NCI-H2081 (cell line): ENCODE results near the gene SPEN.
"Not testable (repeated sequence)": the region's sequence is repeated elsewhere in the genome, so short reads cannot be mapped to it uniquely, and the experiment has no call there.

Experiments used
- DNase-seq, 2 experiments: peaks; one replicate each; lab custom pipeline; 2025; lab: John Stamatoyannopoulos, UW

Gene SPEN, protein sequence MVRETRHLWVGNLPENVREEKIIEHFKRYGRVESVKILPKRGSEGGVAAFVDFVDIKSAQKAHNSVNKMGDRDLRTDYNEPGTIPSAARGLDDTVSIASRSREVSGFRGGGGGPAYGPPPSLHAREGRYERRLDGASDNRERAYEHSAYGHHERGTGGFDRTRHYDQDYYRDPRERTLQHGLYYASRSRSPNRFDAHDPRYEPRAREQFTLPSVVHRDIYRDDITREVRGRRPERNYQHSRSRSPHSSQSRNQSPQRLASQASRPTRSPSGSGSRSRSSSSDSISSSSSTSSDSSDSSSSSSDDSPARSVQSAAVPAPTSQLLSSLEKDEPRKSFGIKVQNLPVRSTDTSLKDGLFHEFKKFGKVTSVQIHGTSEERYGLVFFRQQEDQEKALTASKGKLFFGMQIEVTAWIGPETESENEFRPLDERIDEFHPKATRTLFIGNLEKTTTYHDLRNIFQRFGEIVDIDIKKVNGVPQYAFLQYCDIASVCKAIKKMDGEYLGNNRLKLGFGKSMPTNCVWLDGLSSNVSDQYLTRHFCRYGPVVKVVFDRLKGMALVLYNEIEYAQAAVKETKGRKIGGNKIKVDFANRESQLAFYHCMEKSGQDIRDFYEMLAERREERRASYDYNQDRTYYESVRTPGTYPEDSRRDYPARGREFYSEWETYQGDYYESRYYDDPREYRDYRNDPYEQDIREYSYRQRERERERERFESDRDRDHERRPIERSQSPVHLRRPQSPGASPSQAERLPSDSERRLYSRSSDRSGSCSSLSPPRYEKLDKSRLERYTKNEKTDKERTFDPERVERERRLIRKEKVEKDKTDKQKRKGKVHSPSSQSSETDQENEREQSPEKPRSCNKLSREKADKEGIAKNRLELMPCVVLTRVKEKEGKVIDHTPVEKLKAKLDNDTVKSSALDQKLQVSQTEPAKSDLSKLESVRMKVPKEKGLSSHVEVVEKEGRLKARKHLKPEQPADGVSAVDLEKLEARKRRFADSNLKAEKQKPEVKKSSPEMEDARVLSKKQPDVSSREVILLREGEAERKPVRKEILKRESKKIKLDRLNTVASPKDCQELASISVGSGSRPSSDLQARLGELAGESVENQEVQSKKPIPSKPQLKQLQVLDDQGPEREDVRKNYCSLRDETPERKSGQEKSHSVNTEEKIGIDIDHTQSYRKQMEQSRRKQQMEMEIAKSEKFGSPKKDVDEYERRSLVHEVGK (N-terminal part only)

DNA sequence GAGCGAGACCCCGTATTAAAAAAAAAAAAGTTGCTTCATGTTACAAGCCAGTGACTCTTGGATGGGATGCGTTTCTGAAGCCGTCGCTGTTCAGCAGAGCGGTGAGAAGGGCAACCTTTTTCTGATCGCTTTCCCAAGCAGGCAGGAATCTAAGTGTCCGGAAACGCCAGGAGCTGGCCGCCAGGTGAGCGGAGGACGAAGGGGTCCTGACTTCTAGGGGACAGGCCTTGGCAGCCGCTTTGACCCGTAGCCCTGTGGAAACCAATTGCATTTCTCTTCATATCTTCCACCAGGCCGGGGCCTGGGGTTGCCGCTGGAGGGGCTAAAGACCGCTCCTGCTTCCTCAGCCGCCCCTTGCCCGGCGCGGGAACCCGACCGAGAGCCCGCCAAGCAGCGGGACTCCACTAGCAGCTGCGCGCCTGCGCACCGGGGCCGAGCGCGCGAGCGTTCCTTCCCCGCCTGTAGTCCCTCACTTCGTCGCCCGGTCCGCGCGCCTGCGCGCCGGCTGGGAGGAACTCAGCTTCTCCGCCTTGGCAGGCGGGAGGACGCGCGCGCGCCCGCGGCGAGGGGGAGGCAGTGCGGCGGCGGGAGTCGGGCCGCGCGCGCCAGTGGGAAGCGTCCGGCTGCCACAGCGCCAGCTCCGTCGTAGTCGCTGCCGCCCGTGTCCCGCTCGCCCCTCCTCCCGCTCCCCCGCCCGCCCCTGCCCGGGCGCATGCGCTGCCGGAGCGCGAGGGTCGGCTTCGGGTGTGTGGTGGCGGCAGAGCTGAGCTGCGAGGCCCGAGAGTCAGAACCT, at the start of gene SPEN:
SPEN (plus strand) TSS at position 608 of the 793 bp plus-strand sequence. CDS start 361 bp downstream, outside the sequence.
- DNase-seq = peak; percentile 98 to 99

DNA sequence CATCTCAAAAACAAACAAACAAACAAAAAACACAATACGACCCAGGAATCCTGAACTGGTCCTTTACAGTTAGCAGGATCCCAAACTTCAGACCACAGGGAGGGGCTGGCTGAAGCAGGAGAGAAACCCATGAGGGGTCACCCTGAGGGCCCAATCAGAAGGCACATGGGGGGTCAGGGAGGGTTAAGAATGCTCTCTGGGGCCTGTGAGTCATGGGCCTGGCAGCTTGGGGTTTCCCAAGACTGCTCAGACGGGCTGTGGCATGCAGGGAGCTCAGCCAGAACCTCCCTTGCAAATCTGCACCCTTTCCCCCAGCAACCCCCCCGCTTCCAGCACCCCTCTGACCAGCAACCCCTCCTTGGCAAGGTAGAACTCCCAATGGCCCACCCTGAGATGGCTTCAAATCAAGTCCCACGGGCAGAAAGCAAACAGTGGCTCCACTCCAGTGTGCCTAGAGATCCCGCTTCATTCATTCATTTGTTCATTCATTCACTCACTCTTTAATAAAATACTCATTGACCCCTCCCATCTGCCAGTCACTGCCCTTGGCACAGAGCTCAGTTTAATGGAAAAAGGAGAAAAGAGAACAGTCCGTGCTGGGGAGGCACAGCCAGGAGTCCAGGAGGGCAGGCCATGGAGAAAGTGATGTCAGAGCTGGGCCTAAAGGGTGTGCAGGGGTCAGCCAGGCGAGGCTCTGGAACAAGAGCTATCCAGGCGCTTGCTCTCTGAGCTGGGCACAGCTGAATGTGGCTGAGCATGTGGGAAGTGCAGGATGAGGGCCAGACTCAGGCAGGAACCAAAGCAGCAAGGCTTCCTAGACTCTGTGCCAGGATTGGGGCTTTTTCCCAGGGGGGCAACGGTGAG, 48.3 kb upstream of the SPEN start:
- no peak for DNase-seq

DNA sequence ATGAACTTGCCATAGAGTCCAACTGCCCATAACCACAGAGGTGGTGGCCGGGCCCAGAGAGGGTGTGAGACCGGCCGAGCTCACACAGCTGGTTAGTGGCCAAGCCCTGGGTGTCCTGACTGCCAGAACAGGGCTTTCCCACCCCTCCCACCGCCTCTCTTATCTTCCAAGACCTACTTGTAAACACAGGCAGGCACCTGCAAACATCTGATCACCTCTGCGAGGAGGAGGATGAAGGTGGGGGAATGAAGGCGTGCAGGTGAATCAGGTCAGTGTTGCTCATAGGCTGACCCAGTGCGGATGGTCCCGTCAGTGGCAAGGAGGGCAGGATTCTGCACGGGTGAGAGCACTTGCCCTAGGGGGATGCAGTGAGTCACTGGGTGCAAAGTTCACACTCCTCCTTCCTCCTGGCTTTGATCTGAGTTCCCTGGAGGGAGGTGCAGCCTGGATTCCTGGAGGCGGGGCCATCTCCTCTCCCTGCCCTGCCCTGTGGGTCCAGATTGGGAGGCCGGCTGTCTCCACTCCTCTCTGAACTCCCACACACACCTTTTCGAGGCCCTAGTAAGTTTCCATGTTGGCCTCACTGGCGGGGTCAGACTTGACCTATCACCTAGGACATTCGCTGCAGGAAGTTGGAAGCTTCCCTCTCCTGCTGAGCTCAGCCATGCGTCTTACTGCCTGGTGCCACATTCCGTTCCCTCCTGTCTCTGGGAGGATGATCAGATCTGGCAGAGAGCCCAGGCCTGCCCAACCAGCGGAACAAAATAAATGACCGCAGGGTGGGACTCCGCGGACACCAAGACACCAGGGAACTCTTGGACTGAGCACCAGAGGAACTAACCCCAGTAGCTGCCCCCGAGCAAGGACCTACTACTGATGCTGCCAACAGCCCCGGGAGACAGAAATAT, 47.3 kb upstream of the SPEN start:
- no peak for DNase-seq

DNA sequence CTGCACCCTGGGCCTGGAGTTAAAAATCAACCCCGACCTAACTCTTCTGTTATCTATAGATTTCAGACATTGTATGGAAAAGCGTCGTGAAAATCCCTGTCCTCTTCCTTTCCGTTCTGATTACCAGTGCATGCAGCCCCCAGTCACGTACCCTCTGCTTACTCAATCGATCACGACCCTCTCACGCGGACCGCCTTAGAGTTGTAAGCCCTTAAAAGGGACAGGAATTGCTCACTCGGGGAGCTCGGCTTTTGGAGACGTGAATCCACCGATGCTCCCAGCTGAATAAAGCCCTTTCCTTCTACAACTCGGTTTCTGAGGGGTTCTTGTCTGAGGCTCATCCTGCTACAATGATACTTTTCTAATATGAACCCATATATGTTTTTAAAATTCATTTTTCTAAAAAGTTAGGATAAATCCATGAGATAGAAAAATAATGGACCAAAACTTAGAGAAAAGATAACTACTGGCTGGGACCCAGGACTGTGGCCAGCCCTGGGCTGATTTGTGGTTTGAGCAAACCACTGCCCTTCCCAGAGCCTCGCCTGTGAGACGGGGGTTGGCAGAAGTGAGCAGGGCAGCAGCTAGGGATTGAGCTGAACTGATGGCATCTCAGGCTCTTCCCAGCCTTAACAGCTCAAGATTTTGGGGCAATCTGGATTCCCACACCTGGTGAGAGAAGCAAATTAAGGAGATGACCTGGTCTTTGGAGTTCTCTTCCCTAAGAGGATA, 45.1 kb upstream of the SPEN start:
- DNase-seq = no peak

DNA sequence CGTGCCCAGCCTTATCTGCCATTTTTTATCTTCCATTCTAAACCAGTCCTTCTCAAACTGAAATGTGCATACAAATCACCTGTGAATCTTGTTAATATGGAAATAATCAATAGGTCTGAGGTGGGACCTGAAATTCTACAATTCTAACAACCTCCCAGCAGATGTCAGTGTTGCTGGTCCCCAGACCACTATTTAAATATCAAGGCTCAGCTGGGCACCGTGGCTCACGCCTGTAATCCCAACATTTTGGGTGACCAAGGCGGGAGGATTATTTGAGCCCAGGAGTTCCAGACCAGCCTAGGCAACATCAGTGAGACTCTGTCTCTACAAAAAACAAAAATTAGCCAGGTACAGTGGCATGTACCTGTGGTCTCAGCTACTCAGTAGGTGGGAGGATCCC, 44.1 kb upstream of the SPEN start:
- peak; percentile 52 to 57 for DNase-seq

DNA sequence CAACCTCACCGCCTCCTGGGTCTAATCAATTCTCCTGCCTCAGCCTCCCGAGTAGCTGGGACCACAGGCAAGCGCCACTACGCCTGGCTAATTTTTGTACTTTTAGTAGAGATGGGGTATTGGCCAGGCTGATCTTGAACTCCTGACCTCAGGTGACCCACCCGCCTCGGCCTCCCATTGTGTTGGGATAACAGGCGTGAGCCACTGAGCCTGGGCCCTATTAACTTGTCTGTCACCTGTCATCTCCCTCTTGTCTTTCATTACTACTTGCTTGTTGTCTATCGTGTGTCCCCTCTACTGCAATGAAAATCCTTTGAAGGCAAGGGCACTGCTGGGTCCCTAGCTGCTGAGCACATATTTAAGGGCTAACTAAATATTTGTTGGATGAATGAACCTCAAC, 43.4 kb upstream of the SPEN start:
- no peak for DNase-seq

DNA sequence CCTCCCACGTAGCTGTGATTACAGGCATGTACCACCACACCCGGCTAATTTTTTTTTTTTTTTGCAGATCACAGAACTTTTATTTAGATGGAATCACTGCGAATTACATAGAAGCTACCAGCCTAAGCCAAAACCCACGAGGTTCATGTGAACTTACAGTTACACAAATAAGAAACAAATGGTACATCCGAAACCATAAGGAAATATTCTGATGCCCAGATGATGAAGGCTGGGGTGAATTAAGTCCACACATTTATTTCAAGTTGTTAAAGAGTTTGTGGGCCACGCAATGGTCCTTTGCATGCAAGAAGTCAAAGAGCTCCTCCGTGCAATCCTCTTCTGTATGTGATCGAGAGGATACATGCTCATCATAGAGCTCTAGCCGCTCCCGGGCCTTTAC, 40.4 kb upstream of the SPEN start:
- DNase-seq = no peak

DNA sequence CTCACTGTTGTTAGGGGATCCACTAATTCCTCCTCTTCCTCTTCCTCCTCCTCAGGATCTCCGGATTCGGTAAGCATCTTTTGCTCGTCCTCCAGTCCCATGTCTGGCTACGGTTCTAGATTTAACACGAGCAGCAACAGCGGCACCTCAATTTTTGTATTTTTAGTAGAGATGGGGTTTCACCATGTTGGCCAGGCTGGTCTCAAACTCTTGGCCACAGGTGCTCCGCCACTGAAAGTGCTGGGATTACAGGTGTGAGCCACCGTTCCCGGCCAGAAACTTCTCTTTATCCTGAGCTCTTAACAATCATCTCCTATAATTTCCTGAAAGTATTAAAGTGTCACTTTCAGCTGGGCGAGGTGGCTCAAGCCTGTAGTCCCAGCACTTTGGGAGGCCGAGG, 40.0 kb upstream of the SPEN start, which contains the start of gene UQCRHL:
UQCRHL (minus strand) TSS at position 101 of the 400 bp plus-strand sequence; CDS start at position 101, 0 bp downstream.
- not testable (repeated sequence) for DNase-seq

DNA sequence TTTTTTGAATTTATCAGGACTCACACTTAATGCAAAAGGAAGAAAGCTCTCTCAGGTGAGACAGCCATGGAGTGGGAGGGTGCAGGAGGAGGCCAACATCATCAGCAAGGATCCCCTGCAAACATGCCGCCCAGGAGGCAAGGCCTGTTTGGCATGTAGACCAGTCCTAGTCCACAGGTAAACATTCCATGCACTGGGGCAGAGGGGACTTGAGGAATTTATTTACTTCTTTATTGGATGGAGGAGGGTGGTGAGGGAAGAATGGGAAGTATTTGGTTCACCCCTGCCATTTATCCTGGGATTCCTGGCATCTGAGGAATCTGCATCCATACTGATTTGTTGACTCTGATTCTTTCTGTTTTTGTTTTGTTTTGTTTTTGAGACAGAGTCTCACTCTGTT, 38.6 kb upstream of the SPEN start:
- no peak for DNase-seq

DNA sequence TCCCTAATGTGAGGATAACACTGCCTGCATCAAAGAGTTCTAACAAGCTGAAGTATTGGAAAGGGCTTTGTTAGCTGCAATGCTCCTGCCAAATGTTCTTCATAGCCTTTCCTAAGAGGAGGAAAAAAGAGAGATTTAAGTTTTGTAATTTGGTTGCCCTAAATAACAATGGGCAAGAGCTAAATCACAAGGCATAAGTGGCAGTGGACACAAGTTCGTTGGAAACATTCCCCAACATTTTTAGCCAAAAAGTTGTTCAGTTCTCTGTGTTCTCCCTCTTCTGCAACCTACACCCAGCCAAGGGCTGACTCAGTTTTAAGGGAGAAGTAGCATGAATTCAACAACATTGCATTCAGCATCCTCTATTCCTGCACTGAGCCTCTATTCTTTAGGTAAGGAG, 37.4 kb upstream of the SPEN start:
- DNase-seq = no peak

DNA sequence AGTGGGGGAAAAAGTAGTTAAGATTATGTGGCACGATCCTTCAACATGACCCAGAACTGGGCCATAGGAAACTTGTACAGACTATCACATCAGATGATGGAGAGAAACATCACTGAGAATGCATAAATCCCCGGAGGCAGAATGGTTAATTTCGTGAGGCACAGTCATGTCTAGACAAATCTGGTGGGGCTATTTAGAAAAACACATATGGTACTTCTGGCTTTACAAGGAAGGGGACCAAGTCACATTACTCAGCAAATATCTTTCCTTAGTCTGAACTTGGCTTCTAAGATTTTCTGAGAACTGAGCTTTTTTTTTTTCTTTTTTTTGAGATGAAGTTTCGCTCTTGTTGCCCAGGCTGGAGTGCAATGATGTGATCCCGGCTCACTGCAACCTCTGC, 30.8 kb upstream of the SPEN start:
- no peak for DNase-seq

DNA sequence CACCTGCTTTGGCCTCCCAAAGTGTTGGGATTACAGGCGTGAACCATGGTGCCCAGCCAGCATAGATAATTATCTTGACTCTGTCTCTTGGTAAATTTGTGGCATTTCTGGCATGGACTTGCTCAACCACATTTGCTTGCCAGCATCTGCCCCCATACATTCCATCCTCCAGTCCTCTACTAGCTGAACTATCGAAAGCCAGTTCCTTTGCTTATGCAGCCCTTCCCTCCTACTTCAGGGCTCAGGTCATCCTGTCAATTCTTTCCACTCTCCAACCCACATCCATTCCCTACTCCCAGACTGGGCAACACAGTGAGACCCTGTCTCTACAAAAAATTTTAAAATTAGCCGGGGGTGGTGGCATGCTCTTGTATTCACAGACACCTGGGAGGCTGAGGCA, 27.0 kb upstream of the SPEN start:
- DNase-seq = no peak

DNA sequence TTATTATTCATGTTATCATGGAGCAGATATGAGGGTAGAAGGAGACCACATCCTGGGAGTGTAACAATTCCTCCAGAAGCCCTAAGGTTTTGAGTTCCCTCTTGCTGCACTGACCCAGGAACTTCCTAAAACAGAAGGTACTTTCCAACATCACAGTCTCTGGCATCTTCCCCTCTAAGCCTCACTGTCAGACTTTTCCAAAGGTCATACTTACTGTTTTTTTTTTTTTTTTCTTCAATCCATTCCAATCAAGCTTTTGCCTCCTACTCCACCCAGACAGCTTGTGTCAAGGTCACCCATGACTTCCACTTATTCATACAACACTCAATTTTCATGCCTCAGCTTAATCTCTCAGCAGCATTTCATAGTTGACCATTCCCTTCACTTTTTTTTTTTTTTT, 21.7 kb upstream of the SPEN start:
- no peak for DNase-seq

DNA sequence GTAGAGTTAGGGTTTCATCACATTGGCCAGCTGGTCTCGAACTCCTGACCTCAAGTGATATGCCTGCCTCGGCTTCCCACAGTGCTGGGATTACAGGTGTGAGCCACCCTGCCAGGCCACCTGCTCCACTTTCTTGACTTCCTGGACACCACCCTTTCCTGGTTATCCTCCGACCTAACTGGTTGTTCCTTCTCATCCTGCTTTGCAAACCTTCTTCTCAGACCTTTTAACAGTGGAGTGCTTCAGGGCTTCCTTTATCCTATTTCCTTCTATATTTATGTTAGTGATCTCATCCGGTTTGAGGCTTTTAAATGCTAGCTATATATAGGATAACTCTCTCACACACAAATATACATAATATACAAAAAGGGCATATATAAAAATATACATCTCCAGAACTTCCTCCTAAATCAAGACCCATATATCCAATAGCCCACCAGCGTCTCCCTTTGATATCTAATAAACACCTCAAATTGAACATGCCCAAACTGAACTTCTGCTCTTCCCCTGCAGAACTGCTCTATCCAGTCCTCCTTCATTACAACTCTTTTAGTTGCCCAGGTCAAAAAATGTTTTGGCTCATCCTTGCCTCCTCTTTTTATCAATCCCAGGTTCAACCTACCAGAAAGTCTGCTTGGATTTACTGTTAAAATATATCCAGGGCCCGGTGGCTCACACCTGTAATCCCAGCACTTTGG, 20.5 kb upstream of the SPEN start:
- DNase-seq = no peak

DNA sequence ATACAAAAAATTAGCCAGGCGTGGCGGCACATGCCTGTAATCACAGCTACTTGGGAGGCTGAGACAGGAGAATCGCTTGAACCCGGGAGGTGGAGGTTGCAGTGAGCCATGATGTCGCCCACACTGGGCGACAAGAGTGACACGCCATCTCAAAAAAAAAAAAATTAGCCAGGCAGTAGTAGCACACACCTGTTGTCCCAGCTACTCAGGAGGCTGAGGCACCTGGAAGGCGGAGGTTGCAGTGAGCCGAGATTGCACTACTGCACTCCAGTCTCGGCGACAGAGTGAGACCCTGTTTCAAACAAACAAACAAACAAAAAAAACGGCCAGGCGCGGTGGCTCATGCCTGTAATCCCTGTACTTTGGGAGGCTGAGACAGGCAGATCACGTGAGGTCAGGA, 19.9 kb upstream of the SPEN start:
- DNase-seq = not testable (repeated sequence)

DNA sequence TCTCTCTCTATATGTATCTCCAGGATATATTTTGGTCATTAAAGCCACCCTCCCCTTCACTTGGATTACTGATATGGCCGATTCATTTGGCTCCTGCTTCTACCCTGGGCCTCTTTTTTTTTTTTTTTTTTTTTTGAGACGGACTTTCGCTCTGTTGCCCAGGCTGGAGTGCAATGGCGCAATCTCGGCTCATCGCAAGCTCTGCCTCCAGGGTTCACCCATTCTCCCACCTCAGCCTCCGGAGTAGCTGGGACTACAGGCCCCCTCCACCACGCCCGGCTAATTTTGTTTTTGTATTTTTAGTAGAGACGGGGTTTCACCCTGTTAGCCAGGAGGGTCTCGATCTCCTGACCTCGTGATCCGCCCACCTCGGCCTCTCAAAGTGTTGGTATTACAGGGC, 18.6 kb upstream of the SPEN start:
- not testable (repeated sequence) for DNase-seq

DNA sequence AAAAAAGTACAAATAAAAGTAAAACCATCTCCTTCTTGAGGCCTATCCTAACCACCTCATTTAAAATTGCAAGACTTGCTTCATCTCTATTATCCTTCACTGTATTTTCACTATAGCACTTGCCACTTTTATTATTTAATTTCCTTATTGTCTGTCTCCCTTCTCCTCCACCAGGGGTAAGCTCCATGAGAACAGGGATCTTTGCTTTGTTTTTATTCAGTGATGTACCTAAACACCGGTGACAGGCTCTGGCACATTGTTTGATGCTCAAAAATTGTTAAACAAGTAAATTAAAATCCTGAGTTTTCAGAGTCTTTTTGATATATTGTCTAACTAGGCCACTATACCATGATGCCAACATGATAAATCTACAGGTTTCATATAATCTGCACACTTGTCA, 17.2 kb upstream of the SPEN start:
- DNase-seq = no peak

DNA sequence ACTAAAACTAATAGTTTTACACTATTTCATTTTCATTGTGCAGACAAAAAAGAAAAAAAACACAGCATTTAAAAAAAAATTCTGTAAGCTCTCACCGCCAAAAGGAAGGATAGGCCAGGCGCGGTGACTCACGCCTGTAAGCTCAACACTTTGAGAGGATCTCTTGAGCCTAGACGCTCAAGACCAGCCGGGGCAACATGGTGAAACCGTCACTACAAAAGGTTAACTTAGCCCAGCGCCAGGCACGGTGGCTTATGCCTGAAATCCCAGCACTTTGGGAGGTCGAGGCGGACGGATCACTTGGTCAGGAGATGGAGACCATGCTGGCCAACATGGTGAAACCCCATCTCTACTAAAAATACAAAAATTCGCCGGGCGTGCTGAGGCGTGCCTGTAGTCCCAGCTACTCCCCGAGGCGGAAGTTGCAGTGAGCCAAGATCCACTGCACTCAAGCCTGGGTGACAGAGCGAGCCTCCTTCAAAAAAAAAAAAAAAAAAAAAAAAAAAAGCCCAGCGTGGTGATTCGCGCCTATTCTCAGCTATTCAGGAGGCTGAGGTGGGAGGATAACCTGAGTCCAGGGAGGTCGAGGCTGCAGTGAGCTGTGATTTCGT, 14.3 kb upstream of the SPEN start:
- DNase-seq = peak; percentile 53 to 73
